Measurements from ENCODE around the gene TRNP1.

GRCh38 chr1:26999440-26999987, 6.0 kb downstream of the TRNP1 start:
- TF ChIP-seq CTCF (IDR thresholded peaks at IDR 0.05; ENCODE audit: poor library complexity, severe bottlenecking) (no peak), MXI1 (conservative IDR thresholded peaks at IDR 0.05; ENCODE audit: poor library complexity, severe bottlenecking) (no peak), TAF1 (IDR thresholded peaks at IDR 0.05; ENCODE audit: low read depth) (no peak), RAD21 (conservative IDR thresholded peaks at IDR 0.05) (no peak)
